ENCODE data around the gene FLII. TPM values are rescaled to one million over a fixed set of nuclear protein-coding genes. Genes with fewer than 3 reads are reported as not detected.

Gene FLII
- polyA plus RNA-seq, 1 of the 3 experiments (the other 2 are of a cell fraction), result 244 TPM

GRCh38 chr17:18259621-18260331 is 1.2 kb upstream of the FLII start:
- peaks cover 8 to 35% of the 10 kb centered on the region in 2 experiments; a peak in 2 of 4 replicates for H3K4me1 ChIP-seq (ENCODE audit: control insufficient read depth in 1 of 2, insufficient read depth in 2 of 2, low read depth in 1 of 2, low read length in 1 of 2)
- H3K4me2 ChIP-seq, result peak overlapping the region; percentile 94
- TF ChIP-seq JUND (IDR thresholded peaks at IDR 0.05), result no peak
- no peak for TF ChIP-seq MAX (IDR thresholded peaks at IDR 0.05; ENCODE audit: low read depth)
- TF ChIP-seq GABPA (IDR thresholded peaks at IDR 0.05; ENCODE audit: low read depth), result no peak
- no peak for TF ChIP-seq GATA2 (CRISPR knock-in tag; IDR thresholded peaks at IDR 0.05)
- no peak for TF ChIP-seq RAD21 (IDR thresholded peaks at IDR 0.05; ENCODE audit: low read length)
- TF ChIP-seq POLR2AphosphoS5 (IDR thresholded peaks at IDR 0.05; ENCODE audit: low read depth, low read length), result no peak
- TF ChIP-seq TEAD4 (IDR thresholded peaks at IDR 0.05; ENCODE audit: borderline replicate concordance, insufficient read depth), result no peak
- TF ChIP-seq USF1 (IDR thresholded peaks at IDR 0.05; ENCODE audit: borderline replicate concordance, low read depth), result no peak
- no peak for TF ChIP-seq RFX5 (IDR thresholded peaks at IDR 0.05; ENCODE audit: low read length)
- no peak for TF ChIP-seq FOXM1 (IDR thresholded peaks at IDR 0.05; ENCODE audit: low read depth)
- TF ChIP-seq RXRA (IDR thresholded peaks at IDR 0.05; ENCODE audit: borderline replicate concordance, low read depth), result no peak
- no peak for TF ChIP-seq PBX3 (IDR thresholded peaks at IDR 0.05)
- no peak for TF ChIP-seq NRF1 (IDR thresholded peaks at IDR 0.05; ENCODE audit: low read depth, low read length)
- TF ChIP-seq NFIC (IDR thresholded peaks at IDR 0.05; ENCODE audit: borderline replicate concordance), result no peak
- no peak for TF ChIP-seq MEF2A (IDR thresholded peaks at IDR 0.05; ENCODE audit: borderline replicate concordance, low read depth)
- no peak for TF ChIP-seq YY1 (IDR thresholded peaks at IDR 0.05; ENCODE audit: low read depth)
- no peak for TF ChIP-seq IRF3 (IDR thresholded peaks at IDR 0.05; ENCODE audit: low read depth, low read length)
- peaks cover 9 to 38% of the 10 kb centered on the region in 2 experiments for H3K36me3 ChIP-seq (replicated peaks in 1 of 2; ENCODE audit: control insufficient read depth in 1 of 2, insufficient read depth in 2 of 2, low read length in 1 of 2)
- H3F3A ChIP-seq (replicated peaks; ENCODE audit: insufficient read depth), result peaks cover 12% of the 10 kb centered on the region
- WGBS (ENCODE audit: low lambda C conversion rate), result 61% methylated on average over 20 of the region's 22 CpGs
- DNase-seq, result peak; percentile 32
- POLR2A ChIA-PET, result no interaction called here
- H3K9me3 ChIP-seq, result no peaks in the 10 kb centered on the region
- H3K79me2 ChIP-seq (ENCODE audit: insufficient read depth), result peaks cover 62% of the 10 kb centered on the region
- H3K27ac ChIP-seq (ENCODE audit: low read depth in 2 of 2, low read length in 1 of 2), result peak overlapping the region in 1 of 2 experiments; percentile 3; a peak in 1 of 4 replicates
- H3K9me2 ChIP-seq, result no peaks in the 10 kb centered on the region
- no peak overlapping the region for H3K9ac ChIP-seq
- H2AFZ ChIP-seq (ENCODE audit: low read depth), result peak overlapping the region; percentile 36
- peaks cover 29% of the 10 kb centered on the region for H4K20me1 ChIP-seq (ENCODE audit: insufficient read depth)
- peak overlapping the region; percentile 91 to 98; a peak in 3 of 4 replicates for H3K4me3 ChIP-seq (ENCODE audit: low read depth in 2 of 2, low read length in 1 of 2)
- CTCF ChIA-PET, result interaction anchor here (1.0 to 3.6 kb wide), 2 partner anchors 12 to 42 kb away, joined by 3 to 21 read pairs; no protein-coding TSS in a partner anchor
- H3K27me3 ChIP-seq (ENCODE audit: insufficient read depth), result no peaks in the 10 kb centered on the region

Data from SK-N-SH (cell line).